IMR-90 (cell line): ENCODE results near the gene ST6GALNAC3. TPM values are rescaled to one million over a fixed set of nuclear protein-coding genes. Genes with fewer than 3 reads are reported as not detected.

Experiments
- ATAC-seq: fragments of 200-7000 bp; cut with Tn5 transposase; 2 replicates; pipeline ENCODE4 v1.9.1; 2020; ENCODE audit warnings: low read depth, mild to moderate bottlenecking, moderate library complexity
- BruUV-seq: library from RNA; stranded (reverse); fragments of 400-500 nt; replicated peaks from 2 replicates; lab custom pipeline; 2021; lab: Mats Ljungman, UMichigan
- CTCF ChIA-PET: fragments of 300-600 bp; formaldehyde crosslinking; extraction: SDS; loops from one replicate; lab custom pipeline; 2021; ENCODE audit warnings: antibody characterized with exemption; lab: Yijun Ruan, JAX
- POLR2A ChIA-PET: fragments of 300-600 bp; sonication (Branson Sonifier 250); formaldehyde crosslinking; loops from one replicate; lab custom pipeline; 2022; ENCODE audit warnings: antibody characterized with exemption; ENCODE audit not compliant: unreplicated experiment; lab: Charles Lee
- DNase-seq: peaks from one replicate; pipeline ENCODE4 v3.0.0; 2013
- H2AFZ ChIP-seq: replicated peaks from 2 replicates; pipeline ENCODE3; 2013; ENCODE audit warnings: low read length, mild to moderate bottlenecking; ENCODE audit not compliant: poor library complexity
- H2AK5ac ChIP-seq: 2 replicates; pipeline ENCODE4 v1.6.1; 2013; ENCODE audit warnings: low read depth, low read length, inconsistent platforms
- H2AK9ac ChIP-seq: replicated peaks from 2 replicates; pipeline ENCODE3; 2013; ENCODE audit warnings: mild to moderate bottlenecking, low read depth, low read length, moderate library complexity; ENCODE audit not compliant: poor library complexity
- H2BK120ac ChIP-seq: 2 replicates; pipeline ENCODE4 v1.6.1; 2013; ENCODE audit warnings: low read depth, low read length, inconsistent platforms
- H2BK15ac ChIP-seq: 3 replicates; pipeline ENCODE4 v1.6.1; 2013; ENCODE audit warnings: low read depth, low read length, inconsistent platforms
- H2BK20ac ChIP-seq: 2 replicates; pipeline ENCODE4 v1.6.1; 2013; ENCODE audit warnings: low read depth, mild to moderate bottlenecking, inconsistent platforms, low read length, moderate library complexity
- H2BK5ac ChIP-seq: 2 replicates; pipeline ENCODE4 v1.6.1; 2013; ENCODE audit warnings: mild to moderate bottlenecking, low read depth, low read length, inconsistent platforms; ENCODE audit not compliant: poor library complexity, severe bottlenecking
- H3K14ac ChIP-seq: replicated peaks from 2 replicates; pipeline ENCODE4 v1.6.1; 2013; ENCODE audit warnings: low read depth, low read length, inconsistent platforms
- H3K18ac ChIP-seq: 2 replicates; pipeline ENCODE4 v1.6.1; 2013; ENCODE audit warnings: low read depth, low read length, control low read depth
- H3K23ac ChIP-seq: 2 replicates; pipeline ENCODE4 v1.6.1; 2013; ENCODE audit warnings: low read depth, low read length, inconsistent platforms
- H3K27ac ChIP-seq: 2 replicates; pipeline ENCODE4 v1.5.1; 2013; ENCODE audit warnings: mild to moderate bottlenecking, control low read depth, low read length; ENCODE audit not compliant: insufficient read depth
- H3K27me3 ChIP-seq: 2 replicates; pipeline ENCODE4 v1.6.1; 2013; ENCODE audit warnings: low read length; ENCODE audit not compliant: control insufficient read depth, insufficient read depth
- H3K36me3 ChIP-seq: 2 replicates; pipeline ENCODE4 v1.6.1; 2013; ENCODE audit warnings: low read length, mixed read lengths; ENCODE audit not compliant: control insufficient read depth, insufficient read depth
- H3K4ac ChIP-seq: 2 replicates; pipeline ENCODE4 v1.6.1; 2013; ENCODE audit warnings: low read depth, low read length, inconsistent platforms
- H3K4me1 ChIP-seq: 2 replicates; pipeline ENCODE4 v1.6.1; 2013; ENCODE audit warnings: low read length, mixed read lengths; ENCODE audit not compliant: control insufficient read depth, insufficient read depth
- H3K4me2 ChIP-seq: 2 replicates; pipeline ENCODE4 v1.6.1; 2013; ENCODE audit warnings: low read depth, mild to moderate bottlenecking, control low read depth, low read length, moderate library complexity
- H3K4me3 ChIP-seq: 2 replicates; pipeline ENCODE4 v1.5.1; 2013; ENCODE audit warnings: low read depth, mild to moderate bottlenecking, control low read depth, low read length, moderate library complexity; ENCODE audit not compliant: insufficient read depth
- H3K56ac ChIP-seq: 2 replicates; pipeline ENCODE4 v1.6.1; 2013; ENCODE audit warnings: low read length, inconsistent platforms; ENCODE audit not compliant: insufficient read depth; ENCODE audit errors: extremely low read depth
- H3K79me1 ChIP-seq, 2 experiments: 2 replicates each; pipeline ENCODE4 v1.6.1; 2013; ENCODE audit warnings: low read length in 2 of 2, inconsistent platforms in 1 of 2, low read depth in 1 of 2
- H3K9ac ChIP-seq: 2 replicates; pipeline ENCODE4 v1.6.1; 2013; ENCODE audit warnings: low read depth, low read length, control low read depth
- H3K9me1 ChIP-seq: 2 replicates; pipeline ENCODE4 v1.6.1; 2013; ENCODE audit warnings: low read length, inconsistent platforms; ENCODE audit not compliant: insufficient read depth
- H3K9me3 ChIP-seq: 2 replicates; pipeline ENCODE4 v1.6.1; 2013; ENCODE audit warnings: low read length; ENCODE audit not compliant: control insufficient read depth, insufficient read depth
- H4K20me1 ChIP-seq: 2 replicates; pipeline ENCODE4 v1.6.1; 2013; ENCODE audit warnings: low read length, inconsistent platforms; ENCODE audit not compliant: insufficient read depth
- H4K5ac ChIP-seq: 2 replicates; pipeline ENCODE4 v1.6.1; 2013; ENCODE audit warnings: mild to moderate bottlenecking, low read depth, low read length, control low read depth
- H4K8ac ChIP-seq, 2 experiments: 2 replicates each; pipeline ENCODE4 v1.6.1; 2013; ENCODE audit warnings: low read depth in 2 of 2, low read length in 2 of 2, control low read depth in 1 of 2, inconsistent platforms in 1 of 2
- H4K91ac ChIP-seq: 2 replicates; pipeline ENCODE4 v1.6.1; 2013; ENCODE audit warnings: low read depth, low read length, inconsistent platforms; ENCODE audit not compliant: insufficient read depth
- BHLHE40 ChIP-seq: fragments of 150-350 bp; IDR thresholded peaks from 2 replicates; pipeline ENCODE4 v1.6.1; 2016; ENCODE audit warnings: mild to moderate bottlenecking, low read depth, low read length
- CEBPB ChIP-seq: IDR thresholded peaks from 2 replicates; pipeline ENCODE4 v1.6.1; 2012; ENCODE audit warnings: low read depth, low read length, improper control_type of control experiment
- CHD1 ChIP-seq: IDR thresholded peaks from 2 replicates; pipeline ENCODE4 v1.6.1; 2012; ENCODE audit warnings: low read depth, low read length, improper control_type of control experiment
- CTCF ChIP-seq: conservative IDR thresholded peaks from 2 replicates; pipeline ENCODE4 v1.5.1; 2012; ENCODE audit warnings: mild to moderate bottlenecking, low read depth, low read length, improper control_type of control experiment
- ELK1 ChIP-seq: fragments of 150-350 bp; IDR thresholded peaks from 2 replicates; pipeline ENCODE4 v1.6.1; 2016; ENCODE audit warnings: low read depth, mild to moderate bottlenecking, low read length, moderate library complexity, borderline replicate concordance
- FOS ChIP-seq: fragments of 150-350 bp; IDR thresholded peaks from 2 replicates; pipeline ENCODE4 v1.6.1; 2016; ENCODE audit warnings: low read depth, low read length
- MAFK ChIP-seq: IDR thresholded peaks from 2 replicates; pipeline ENCODE4 v1.6.1; 2012; ENCODE audit warnings: low read depth, low read length, improper control_type of control experiment
- MAZ ChIP-seq: IDR thresholded peaks from 2 replicates; pipeline ENCODE4 v1.6.1; 2012; ENCODE audit warnings: low read depth, mild to moderate bottlenecking, low read length, improper control_type of control experiment, moderate library complexity, borderline replicate concordance
- MXI1 ChIP-seq: IDR thresholded peaks from 2 replicates; pipeline ENCODE4 v1.6.1; 2012; ENCODE audit warnings: low read depth, mild to moderate bottlenecking, low read length, moderate library complexity, borderline replicate concordance
- NFE2L2 ChIP-seq: fragments of 150-350 bp; IDR thresholded peaks from 2 replicates; pipeline ENCODE4 v1.6.1; 2016; ENCODE audit warnings: low read depth, mild to moderate bottlenecking, low read length
- POLR2A ChIP-seq: IDR thresholded peaks from 2 replicates; pipeline ENCODE4 v1.6.1; 2012; ENCODE audit warnings: mild to moderate bottlenecking, low read depth, low read length
- RAD21 ChIP-seq: IDR thresholded peaks from 2 replicates; pipeline ENCODE4 v1.6.1; 2012; ENCODE audit warnings: low read length, improper control_type of control experiment
- RCOR1 ChIP-seq: IDR thresholded peaks from 2 replicates; pipeline ENCODE4 v1.6.1; 2012; ENCODE audit warnings: mild to moderate bottlenecking, low read length, improper control_type of control experiment; ENCODE audit not compliant: insufficient replicate concordance
- RFX5 ChIP-seq: IDR thresholded peaks from 2 replicates; pipeline ENCODE4 v1.8.0; 2012; ENCODE audit warnings: low read depth, mild to moderate bottlenecking, low read length, moderate library complexity
- SMC3 ChIP-seq: fragments of 150-350 bp; IDR thresholded peaks from 2 replicates; pipeline ENCODE4 v1.6.1; 2016; ENCODE audit warnings: low read depth, mild to moderate bottlenecking, antibody characterized with exemption, low read length, moderate library complexity
- USF2 ChIP-seq: fragments of 150-350 bp; IDR thresholded peaks from 2 replicates; pipeline ENCODE4 v1.6.1; 2017; ENCODE audit warnings: mild to moderate bottlenecking, antibody characterized with exemption, low read length, low read depth
- dilution Hi-C: fragments of 300-500 bp; cut with HindIII; formaldehyde crosslinking; loops from one replicate; pipeline ENCODE4 v1.14.3; 2018; ENCODE audit warnings: low sequenced_read_pairs; ENCODE audit not compliant: unreplicated experiment
- in situ Hi-C: fragments of 300-500 bp; cut with MboI; formaldehyde crosslinking; loops from 3 replicates; pipeline ENCODE4 v1.14.3; 2019; ENCODE audit warnings: low sequenced_read_pairs, inconsistent platforms, mixed read lengths
- intact Hi-C: fragments of 100-400 bp; cut with micrococcal nuclease; formaldehyde crosslinking; loops from 2 replicates; pipeline ENCODE4 v1.10.0; 2022
- polyA plus RNA-seq, 3 experiments: library from polyadenylated mRNA; depleted of rRNA; stranded (reverse); fragments of >200 nt; gene quantifications; 2 replicates each; pipeline ENCODE4 v1.2.3, GENCODE V29; 2012; ENCODE audit warnings: low replicate concordance in 1 of 3
- total RNA-seq: library from RNA; depleted of rRNA; stranded (reverse); fragments of >200 nt; gene quantifications from 2 replicates; pipeline ENCODE4 v1.2.3, GENCODE V29; 2012

ST6GALNAC3 gene
- total and polyA plus RNA-seq, 2 of the 4 experiments (the other 2 are of a cell fraction) = 0.65 to 1.3 TPM

GRCh38 chr1:76113446-76113845 is 38.9 kb downstream of the ST6GALNAC3 start:
- no peak overlapping the region for H3K4ac ChIP-seq
- H2BK20ac ChIP-seq = no peak overlapping the region
- H4K8ac ChIP-seq = no peak overlapping the region
- no peak overlapping the region for H2BK15ac ChIP-seq
- no peak overlapping the region for H2AFZ ChIP-seq
- no peak overlapping the region for H4K91ac ChIP-seq
- no peaks in the 10 kb centered on the region for H3K9me1 ChIP-seq
- no peak for TF ChIP-seq RAD21
- TF ChIP-seq NFE2L2 = no peak
- no peak for TF ChIP-seq CEBPB
- no peak for TF ChIP-seq RCOR1
- TF ChIP-seq BHLHE40 = no peak
- no peak for TF ChIP-seq POLR2A
- no peak for TF ChIP-seq MAFK
- TF ChIP-seq CHD1 = no peak
- TF ChIP-seq MAZ = no peak
- no peak for TF ChIP-seq USF2
- TF ChIP-seq ELK1 = no peak
- TF ChIP-seq FOS = no peak
- no peak for TF ChIP-seq MXI1
- no peak for TF ChIP-seq SMC3
- TF ChIP-seq RFX5 = no peak
- no peak for TF ChIP-seq CTCF
- BruUV-seq = no TSS peak
- dilution Hi-C loops (no loop called here), intact Hi-C loops (no loop called here), in situ Hi-C loops (no loop called here)
- no peak overlapping the region for H3K4me3 ChIP-seq
- no peak overlapping the region for H3K56ac ChIP-seq
- no peaks in the 10 kb centered on the region for H3K9me3 ChIP-seq
- no peak overlapping the region for H2AK9ac ChIP-seq
- no peaks in the 10 kb centered on the region for H3K36me3 ChIP-seq
- DNase-seq (no peak), ATAC-seq (no peak)
- no peak overlapping the region for H2AK5ac ChIP-seq
- H3K27ac ChIP-seq = no peak overlapping the region
- no peak overlapping the region for H2BK5ac ChIP-seq
- no peak overlapping the region for H3K9ac ChIP-seq
- no peaks in the 10 kb centered on the region for H4K20me1 ChIP-seq
- no peaks in the 10 kb centered on the region for H3K4me1 ChIP-seq
- no peaks in the 10 kb centered on the region for H3K79me1 ChIP-seq
- no peak overlapping the region for H3K23ac ChIP-seq
- CTCF ChIA-PET = no interaction called here
- H2BK120ac ChIP-seq = no peak overlapping the region
- POLR2A ChIA-PET = no interaction called here
- no peak overlapping the region for H3K18ac ChIP-seq
- no peak overlapping the region for H3K14ac ChIP-seq
- H3K4me2 ChIP-seq = no peak overlapping the region
- H4K5ac ChIP-seq = no peak overlapping the region
- H3K27me3 ChIP-seq = no peaks in the 10 kb centered on the region
